RWPE1 (cell line): ENCODE measurements around the gene LDLRAD4.
A peak's percentile ranks its signal among the peaks of the same experiment; 100 is the strongest.
"Not testable (repeated sequence)": the region's sequence is repeated elsewhere in the genome, so short reads cannot be mapped to it uniquely, and the experiment has no call there.

Experiments used
- CTCF ChIA-PET: fragments of 350-600 bp; sonication (Branson Sonifier 250); formaldehyde crosslinking; extraction: SDS; loops from one replicate; lab custom pipeline; 2021; lab: Yijun Ruan, JAX
- POLR2A ChIA-PET: fragments of 400-600 bp; formaldehyde crosslinking; extraction: SDS; loops from one replicate; lab custom pipeline; 2020; ENCODE audit warnings: antibody characterized with exemption; ENCODE audit not compliant: low non-redundant PET; lab: Yijun Ruan, JAX
- DNase-seq: peaks from one replicate; pipeline ENCODE4 v3.0.0; 2012; ENCODE audit warnings: low spot score
- H3K27ac ChIP-seq: fragments of 450-650 bp; 2 replicates; pipeline ENCODE4 v1.5.1; 2017
- TF ChIP-seq, protein P1 (sequence below): fragments of 450-650 bp; conservative IDR thresholded peaks from 2 replicates; pipeline ENCODE4 v1.5.1; 2017; ENCODE audit warnings: low read depth, mild to moderate bottlenecking

LDLRAD4 gene

DNA sequence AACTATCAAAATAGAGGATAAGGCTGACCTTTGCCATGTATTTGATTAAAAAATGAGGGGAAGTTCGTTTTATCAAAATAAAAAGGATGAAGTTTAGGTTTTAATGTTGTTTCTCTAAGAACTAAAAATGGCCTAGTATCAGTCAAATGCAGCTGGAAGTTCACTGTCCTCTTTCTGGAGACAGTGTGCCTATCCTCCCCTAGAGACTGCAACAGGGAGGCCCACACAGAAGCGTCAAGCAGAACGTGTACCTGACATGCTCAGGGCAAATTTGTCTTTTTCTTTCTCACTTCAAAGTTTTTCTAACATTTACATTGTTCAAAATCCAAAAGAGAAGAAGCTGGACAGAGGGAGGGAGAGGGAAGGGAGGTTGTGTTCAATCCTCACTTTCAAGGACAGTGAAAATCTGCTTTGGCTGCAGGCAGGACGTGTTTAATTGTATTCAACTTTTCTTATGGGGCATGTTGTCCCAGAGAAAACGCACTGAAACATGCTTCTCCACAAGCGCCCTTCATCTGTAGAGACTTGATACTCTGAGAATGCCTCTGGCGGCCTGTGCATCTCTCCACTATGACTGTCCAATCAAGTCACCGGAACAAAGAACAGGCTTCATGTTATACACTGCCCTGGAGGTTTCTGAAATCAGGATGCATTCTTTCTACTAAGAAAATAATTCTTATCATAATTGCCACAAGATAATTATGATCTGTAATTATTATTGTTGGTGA lies 442.7 kb downstream of the LDLRAD4 start:
- ChIA-PET CTCF (no interaction called here), POLR2A (no interaction called here)
- no peak for DNase-seq
- TF ChIP-seq, protein P1, sequence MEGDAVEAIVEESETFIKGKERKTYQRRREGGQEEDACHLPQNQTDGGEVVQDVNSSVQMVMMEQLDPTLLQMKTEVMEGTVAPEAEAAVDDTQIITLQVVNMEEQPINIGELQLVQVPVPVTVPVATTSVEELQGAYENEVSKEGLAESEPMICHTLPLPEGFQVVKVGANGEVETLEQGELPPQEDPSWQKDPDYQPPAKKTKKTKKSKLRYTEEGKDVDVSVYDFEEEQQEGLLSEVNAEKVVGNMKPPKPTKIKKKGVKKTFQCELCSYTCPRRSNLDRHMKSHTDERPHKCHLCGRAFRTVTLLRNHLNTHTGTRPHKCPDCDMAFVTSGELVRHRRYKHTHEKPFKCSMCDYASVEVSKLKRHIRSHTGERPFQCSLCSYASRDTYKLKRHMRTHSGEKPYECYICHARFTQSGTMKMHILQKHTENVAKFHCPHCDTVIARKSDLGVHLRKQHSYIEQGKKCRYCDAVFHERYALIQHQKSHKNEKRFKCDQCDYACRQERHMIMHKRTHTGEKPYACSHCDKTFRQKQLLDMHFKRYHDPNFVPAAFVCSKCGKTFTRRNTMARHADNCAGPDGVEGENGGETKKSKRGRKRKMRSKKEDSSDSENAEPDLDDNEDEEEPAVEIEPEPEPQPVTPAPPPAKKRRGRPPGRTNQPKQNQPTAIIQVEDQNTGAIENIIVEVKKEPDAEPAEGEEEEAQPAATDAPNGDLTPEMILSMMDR: no peak
- no peak overlapping the region for H3K27ac ChIP-seq

DNA sequence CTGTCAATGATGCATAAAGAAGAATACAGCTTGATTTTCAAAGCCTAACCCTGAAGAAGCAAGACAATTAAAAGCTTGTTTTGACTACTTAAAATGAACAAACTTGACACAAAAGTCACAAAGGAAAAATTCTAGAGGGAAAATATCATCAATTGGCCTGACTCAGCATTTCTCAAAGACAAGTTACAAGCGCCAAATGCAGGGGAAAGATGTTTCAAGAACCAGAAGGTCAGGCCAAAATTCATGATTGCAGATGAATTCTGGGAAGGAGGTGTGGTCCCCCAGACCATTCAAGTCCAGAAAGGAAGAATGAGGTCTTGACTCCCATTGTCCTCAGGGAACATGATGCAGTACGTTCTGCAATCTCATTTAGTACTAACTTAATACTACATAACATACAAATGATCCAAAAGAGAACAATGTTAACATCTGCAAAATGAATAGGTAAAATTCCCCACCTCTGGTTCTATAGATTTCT lies 443.3 kb downstream of the LDLRAD4 start:
- ChIA-PET POLR2A (no interaction called here), CTCF (no interaction called here)
- DNase-seq: no peak
- TF ChIP-seq, protein P1: no peak
- no peak overlapping the region for H3K27ac ChIP-seq

DNA sequence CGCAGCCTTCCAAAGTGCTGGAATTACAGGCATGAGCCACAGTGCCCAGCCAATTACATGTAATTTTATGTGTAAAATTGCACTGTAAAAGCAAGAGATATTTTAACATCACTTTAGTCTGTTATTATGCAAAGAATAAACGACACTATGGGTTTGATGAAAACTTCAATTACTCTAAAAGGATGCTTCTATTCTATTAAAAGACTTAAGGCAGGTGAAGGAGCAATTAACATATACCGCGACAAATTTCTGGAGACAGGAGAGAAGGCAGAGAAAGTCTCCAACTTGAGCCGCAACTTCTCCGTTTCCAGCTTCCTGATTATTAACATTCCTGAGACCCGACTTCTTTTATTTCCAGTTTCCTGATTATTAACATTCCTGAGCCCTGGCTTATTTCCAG lies 454.1 kb downstream of the LDLRAD4 start:
- TF ChIP-seq, protein P1: no peak
- ChIA-PET POLR2A (no interaction called here), CTCF (no interaction called here)
- no peak for DNase-seq
- peak overlapping the region; percentile 20; the same call in 1 of the 2 replicates for H3K27ac ChIP-seq

DNA sequence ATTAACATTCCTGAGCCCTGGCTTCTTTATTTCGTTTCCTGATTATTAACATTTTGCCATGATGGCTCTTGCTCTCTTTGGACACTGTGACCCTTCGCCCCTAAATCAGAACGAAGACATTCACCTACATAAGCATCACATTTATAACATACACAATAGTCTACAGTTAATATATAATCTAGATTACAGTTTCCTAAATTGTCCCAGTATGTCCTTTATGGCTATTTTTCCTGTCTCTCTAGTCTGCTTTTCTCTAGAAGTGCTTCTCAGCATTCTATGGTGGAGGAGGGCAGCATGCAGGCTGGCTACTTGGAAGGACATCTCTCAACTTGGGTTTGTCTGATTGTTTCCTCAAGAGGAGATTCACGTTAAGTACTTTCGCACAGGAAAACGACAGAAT lies 457.9 kb downstream of the LDLRAD4 start:
- ChIA-PET CTCF (no interaction called here), POLR2A (no interaction called here)
- no peak overlapping the region; the same call in 1 of the 2 replicates for H3K27ac ChIP-seq
- TF ChIP-seq, protein P1: no peak
- no peak for DNase-seq

DNA sequence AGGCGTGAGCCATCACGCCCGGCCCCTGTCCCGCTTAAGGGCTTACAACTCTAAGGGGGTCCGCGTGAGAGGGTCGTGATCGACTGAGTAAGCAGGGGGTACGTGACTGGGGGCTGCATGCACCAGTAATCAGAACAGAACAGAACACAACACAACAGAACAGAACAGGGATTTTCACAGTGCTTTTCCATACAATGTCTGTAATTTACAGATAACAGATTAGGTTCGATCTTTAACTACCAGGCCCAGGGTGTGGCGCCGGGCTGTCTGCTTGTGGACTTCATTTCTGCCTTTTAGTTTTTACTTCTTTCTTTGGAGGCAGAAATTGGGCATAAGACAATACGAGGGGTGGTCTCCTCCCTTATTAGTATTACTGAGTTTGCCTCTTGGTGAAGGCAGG lies 458.8 kb downstream of the LDLRAD4 start:
- DNase-seq, H3K27ac ChIP-seq, POLR2A ChIA-PET, CTCF ChIA-PET: not testable (repeated sequence)

DNA sequence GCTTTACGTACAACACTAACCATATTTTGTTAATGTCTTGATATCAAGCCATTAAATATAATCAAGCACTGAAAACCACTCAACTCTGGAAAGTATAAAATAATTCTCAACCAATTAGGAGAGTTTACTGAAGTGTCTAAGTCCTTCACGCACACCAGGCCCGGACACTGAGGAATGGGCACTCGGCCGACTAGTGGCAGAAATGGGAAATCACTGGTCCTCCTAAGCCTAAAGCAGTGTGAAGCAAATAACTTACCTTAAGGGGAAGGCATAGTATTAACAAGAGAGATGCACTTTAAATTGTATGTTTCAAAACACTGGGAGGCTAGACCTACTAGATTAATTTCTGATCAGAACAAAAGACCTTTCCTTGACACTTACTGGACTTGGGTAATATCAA lies 462.1 kb downstream of the LDLRAD4 start:
- H3K27ac ChIP-seq: no peak overlapping the region
- POLR2A ChIA-PET: no interaction called here
- TF ChIP-seq, protein P1: no peak
- CTCF ChIA-PET: no interaction called here
- no peak for DNase-seq

DNA sequence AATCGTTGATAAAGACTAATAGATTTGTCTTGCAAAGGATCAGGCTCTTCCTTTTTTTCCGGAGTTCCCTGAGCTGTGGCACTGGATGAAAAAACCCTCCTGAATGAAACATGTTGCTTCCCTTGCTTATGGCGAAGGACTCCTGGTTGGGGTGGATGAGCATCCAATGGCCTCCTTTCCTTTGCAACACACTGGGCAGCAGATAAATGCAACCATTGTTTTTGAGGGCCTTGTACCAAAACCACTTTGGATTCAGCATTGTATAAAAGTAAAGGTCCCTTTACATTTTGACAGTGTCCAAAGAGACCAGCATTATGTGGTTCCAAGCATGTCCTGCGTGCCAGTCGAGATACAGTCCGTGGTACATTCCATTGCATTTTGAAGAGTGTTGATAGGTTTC lies 463.1 kb downstream of the LDLRAD4 start:
- POLR2A ChIA-PET: no interaction called here

More for the DNA sequence above, 463.1 kb downstream of the LDLRAD4 start:
- TF ChIP-seq, protein P1: no peak
- CTCF ChIA-PET: interaction anchor here (0.7 kb wide), 1 partner anchor 52 kb away, joined by 3 read pairs; no protein-coding TSS in a partner anchor
- DNase-seq: no peak
- H3K27ac ChIP-seq: no peak overlapping the region
